HEK293 (cell line): Measurements from ENCODE around the gene IQCB1.
"Not testable (repeated sequence)": the region's sequence is repeated elsewhere in the genome, so short reads cannot be mapped to it uniquely, and the experiment has no call there.

Experiments used
- BCL11A ChIP-seq: fragments of 450-650 bp; formaldehyde crosslinking; IDR thresholded peaks from 2 replicates; pipeline ENCODE4 v1.5.1; 2016; ENCODE audit warnings: low read depth, missing biosample characterization, missing genetic modification characterization
- CTCF ChIP-seq: fragments of 450-650 bp; formaldehyde crosslinking; IDR thresholded peaks from 2 replicates; pipeline ENCODE4 v1.5.1; 2016; ENCODE audit warnings: missing biosample characterization, missing genetic modification characterization
- ELK4 ChIP-seq: IDR thresholded peaks from 2 replicates; pipeline ENCODE4 v1.6.1; 2011; ENCODE audit warnings: mild to moderate bottlenecking, low read depth, low read length, borderline replicate concordance
- GLI4 ChIP-seq: fragments of 450-650 bp; formaldehyde crosslinking; IDR thresholded peaks from 2 replicates; pipeline ENCODE4 v1.5.1; 2016; ENCODE audit warnings: missing biosample characterization, missing genetic modification characterization
- PRDM10 ChIP-seq: fragments of 450-650 bp; formaldehyde crosslinking; IDR thresholded peaks from 2 replicates; pipeline ENCODE4 v1.5.1; 2016; ENCODE audit warnings: missing biosample characterization, missing genetic modification characterization
- REST ChIP-seq: fragments of 450-650 bp; formaldehyde crosslinking; IDR thresholded peaks from 2 replicates; pipeline ENCODE4 v1.5.1; 2016; ENCODE audit warnings: missing biosample characterization, missing genetic modification characterization
- ZNF112 ChIP-seq: fragments of 450-650 bp; formaldehyde crosslinking; IDR thresholded peaks from 2 replicates; pipeline ENCODE4 v1.5.0; 2017; ENCODE audit warnings: missing biosample characterization, missing genetic modification characterization
- ZNF175 ChIP-seq: fragments of 450-650 bp; formaldehyde crosslinking; IDR thresholded peaks from 2 replicates; pipeline ENCODE4 v1.5.1; 2016; ENCODE audit warnings: missing biosample characterization, missing genetic modification characterization
- ZNF362 ChIP-seq: fragments of 450-650 bp; formaldehyde crosslinking; IDR thresholded peaks from 2 replicates; pipeline ENCODE4 v1.5.1; 2016; ENCODE audit warnings: missing biosample characterization, missing genetic modification characterization
- ZNF518A ChIP-seq: fragments of 450-650 bp; formaldehyde crosslinking; conservative IDR thresholded peaks from 2 replicates; pipeline ENCODE4 v1.5.1; 2016; ENCODE audit warnings: low read depth, missing biosample characterization, missing genetic modification characterization
- ZNF571 ChIP-seq: fragments of 450-650 bp; formaldehyde crosslinking; IDR thresholded peaks from 2 replicates; pipeline ENCODE4 v1.5.0; 2017; ENCODE audit warnings: missing biosample characterization, missing genetic modification characterization

GRCh38 chr3:121857778-121858177 is 22.9 kb upstream of the IQCB1 start:
- not testable (repeated sequence) for TF ChIP-seq CTCF (tag by site-specific recombination); BCL11A; ELK4; PRDM10; GLI4 (tag by site-specific recombination); ZNF175 (tag by site-specific recombination); ZNF518A; ZNF571 (tag by site-specific recombination); ZNF112 (tag by site-specific recombination); ZNF362; REST (tag by site-specific recombination)
